Measurements from ENCODE around the gene CPNE6. TPM values are rescaled to one million over a fixed set of nuclear protein-coding genes. Genes with fewer than 3 reads are reported as not detected.
"Not testable (repeated sequence)": the region's sequence is repeated elsewhere in the genome, so short reads cannot be mapped to it uniquely, and the experiment has no call there.

The CPNE6 gene
- total RNA-seq, 1 donor from 2014 or later, result not detected

DNA sequence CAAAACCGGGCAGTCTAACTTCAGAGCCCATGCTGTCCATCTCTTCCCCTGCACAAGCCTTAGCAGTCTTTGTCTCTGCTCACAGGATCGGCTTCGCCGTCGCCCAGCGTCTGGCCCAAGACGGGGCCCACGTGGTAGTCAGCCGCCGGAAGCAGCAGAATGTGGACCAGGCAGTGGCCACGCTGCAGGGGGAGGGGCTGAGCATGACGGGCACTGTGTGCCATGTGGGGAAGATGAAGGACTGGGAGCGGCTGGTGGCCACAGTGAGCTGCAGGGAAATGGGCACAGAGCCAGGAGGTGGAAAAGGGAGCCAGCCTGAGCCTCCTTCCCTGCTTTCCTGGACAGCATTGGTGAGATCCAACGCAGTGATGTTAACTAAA is 33.7 kb upstream of the CPNE6 start:
- no peaks in the 10 kb centered on the region for H3K36me3 ChIP-seq (ENCODE audit: control insufficient read depth, insufficient read depth, low read length)
- TF ChIP-seq, protein P1, sequence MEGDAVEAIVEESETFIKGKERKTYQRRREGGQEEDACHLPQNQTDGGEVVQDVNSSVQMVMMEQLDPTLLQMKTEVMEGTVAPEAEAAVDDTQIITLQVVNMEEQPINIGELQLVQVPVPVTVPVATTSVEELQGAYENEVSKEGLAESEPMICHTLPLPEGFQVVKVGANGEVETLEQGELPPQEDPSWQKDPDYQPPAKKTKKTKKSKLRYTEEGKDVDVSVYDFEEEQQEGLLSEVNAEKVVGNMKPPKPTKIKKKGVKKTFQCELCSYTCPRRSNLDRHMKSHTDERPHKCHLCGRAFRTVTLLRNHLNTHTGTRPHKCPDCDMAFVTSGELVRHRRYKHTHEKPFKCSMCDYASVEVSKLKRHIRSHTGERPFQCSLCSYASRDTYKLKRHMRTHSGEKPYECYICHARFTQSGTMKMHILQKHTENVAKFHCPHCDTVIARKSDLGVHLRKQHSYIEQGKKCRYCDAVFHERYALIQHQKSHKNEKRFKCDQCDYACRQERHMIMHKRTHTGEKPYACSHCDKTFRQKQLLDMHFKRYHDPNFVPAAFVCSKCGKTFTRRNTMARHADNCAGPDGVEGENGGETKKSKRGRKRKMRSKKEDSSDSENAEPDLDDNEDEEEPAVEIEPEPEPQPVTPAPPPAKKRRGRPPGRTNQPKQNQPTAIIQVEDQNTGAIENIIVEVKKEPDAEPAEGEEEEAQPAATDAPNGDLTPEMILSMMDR (IDR thresholded peaks at IDR 0.05; ENCODE audit: insufficient read depth, low read length, poor library complexity, severe bottlenecking), result no peak
- peaks cover under 1% of the 10 kb centered on the region for H3K27me3 ChIP-seq (ENCODE audit: control insufficient read depth, insufficient read depth, low read length)
- DNase-seq (ENCODE audit: low read depth), result no peak
- H3K4me3 ChIP-seq (ENCODE audit: low read depth, low read length), result no peak overlapping the region

DNA sequence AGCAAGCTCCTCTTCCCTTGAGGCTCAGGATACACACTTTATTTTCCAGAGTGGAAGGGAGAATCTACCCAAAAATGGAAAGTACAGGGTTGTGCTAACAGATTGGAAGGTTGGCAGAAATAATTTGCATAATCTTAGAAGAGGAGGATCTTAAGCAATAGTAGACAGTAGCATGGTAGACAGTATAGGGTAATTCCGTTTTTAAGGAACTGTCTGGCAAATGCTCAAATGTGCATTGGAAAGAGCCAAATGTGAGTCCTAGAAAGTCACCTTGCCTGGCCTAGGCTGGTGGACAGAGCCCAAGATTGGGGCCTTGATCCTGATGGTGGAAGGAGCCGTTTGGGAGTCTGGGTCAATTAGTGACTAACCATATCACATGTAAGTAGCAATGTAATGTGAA is 32.7 kb upstream of the CPNE6 start:
- H3K27me3 ChIP-seq (ENCODE audit: control insufficient read depth, insufficient read depth, low read length), result peaks cover 2% of the 10 kb centered on the region
- TF ChIP-seq, protein P1 (IDR thresholded peaks at IDR 0.05; ENCODE audit: insufficient read depth, low read length, poor library complexity, severe bottlenecking), result no peak
- H3K36me3 ChIP-seq (ENCODE audit: control insufficient read depth, insufficient read depth, low read length), result no peaks in the 10 kb centered on the region
- H3K4me3 ChIP-seq (ENCODE audit: low read depth, low read length), result no peak overlapping the region
- no peak for DNase-seq (ENCODE audit: low read depth)

DNA sequence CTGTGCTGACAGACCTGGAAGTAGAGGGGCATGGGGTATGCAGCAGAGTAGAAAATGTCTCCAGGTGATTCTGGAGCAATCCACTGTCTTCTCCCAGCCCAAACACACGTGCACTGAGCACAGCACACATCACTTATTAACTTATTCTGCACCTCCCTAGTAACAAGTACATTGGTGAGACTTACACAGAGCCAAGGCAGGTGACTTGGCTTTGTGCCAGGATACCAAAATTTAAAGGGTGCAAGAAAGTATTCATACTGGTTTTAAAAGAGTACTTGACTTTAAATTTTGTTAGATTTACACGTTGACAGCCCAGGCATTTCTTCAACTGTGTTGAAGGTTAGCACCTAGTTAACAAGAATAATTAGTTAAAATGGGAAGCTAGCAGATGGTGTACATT is 30.7 kb upstream of the CPNE6 start:
- H3K27me3 ChIP-seq (ENCODE audit: control insufficient read depth, insufficient read depth, low read length), result peaks cover 2% of the 10 kb centered on the region
- H3K4me3 ChIP-seq (ENCODE audit: low read depth, low read length), result no peak overlapping the region
- TF ChIP-seq, protein P1 (IDR thresholded peaks at IDR 0.05; ENCODE audit: insufficient read depth, low read length, poor library complexity, severe bottlenecking), result no peak
- DNase-seq (ENCODE audit: low read depth), result no peak
- H3K36me3 ChIP-seq (ENCODE audit: control insufficient read depth, insufficient read depth, low read length), result no peaks in the 10 kb centered on the region

DNA sequence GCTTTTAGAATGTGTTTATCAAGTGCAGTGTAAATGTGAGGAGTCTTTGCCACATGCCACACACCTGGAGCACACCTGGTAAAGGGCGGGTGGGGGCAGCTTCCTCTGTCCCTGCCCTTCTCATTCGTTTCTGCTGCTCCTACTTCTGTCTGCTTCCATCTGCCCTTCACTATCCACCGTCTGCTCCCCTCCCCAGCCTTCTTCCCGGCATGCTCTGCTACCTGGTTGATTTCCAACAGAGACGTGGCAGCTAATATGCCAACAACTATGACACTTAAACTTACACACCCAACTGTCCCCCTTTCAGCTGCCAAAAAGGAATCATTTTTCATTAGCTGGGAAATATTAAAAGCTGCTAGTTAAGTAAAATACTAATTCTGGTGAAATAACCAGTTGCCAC is 28.6 kb upstream of the CPNE6 start:
- DNase-seq (ENCODE audit: low read depth), result no peak
- TF ChIP-seq, protein P1 (IDR thresholded peaks at IDR 0.05; ENCODE audit: insufficient read depth, low read length, poor library complexity, severe bottlenecking), result no peak
- H3K27me3 ChIP-seq (ENCODE audit: control insufficient read depth, insufficient read depth, low read length), result peaks cover 2% of the 10 kb centered on the region
- H3K36me3 ChIP-seq (ENCODE audit: control insufficient read depth, insufficient read depth, low read length), result no peaks in the 10 kb centered on the region
- no peak overlapping the region for H3K4me3 ChIP-seq (ENCODE audit: low read depth, low read length)

DNA sequence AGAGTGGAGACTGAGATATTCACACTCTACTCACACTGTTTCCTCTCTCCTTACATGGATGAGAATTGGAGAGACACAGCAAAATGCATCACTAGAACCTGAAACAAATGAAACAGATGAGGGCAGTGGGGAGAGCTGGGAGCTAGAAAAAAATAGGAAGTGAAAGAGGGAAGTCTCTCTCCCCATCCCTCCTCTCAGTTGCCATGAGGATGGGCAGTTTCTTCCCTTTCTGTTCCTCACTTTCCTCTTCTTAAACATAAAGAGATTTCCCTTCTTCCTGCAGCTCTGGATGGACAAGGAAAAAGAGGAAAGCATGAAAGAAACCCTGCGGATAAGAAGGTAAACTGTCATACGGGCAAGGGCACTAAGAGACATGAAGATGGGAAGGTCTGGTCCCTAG is 22.4 kb upstream of the CPNE6 start:
- H3K4me3 ChIP-seq (ENCODE audit: low read depth, low read length); DNase-seq (ENCODE audit: low read depth); H3K36me3 ChIP-seq (ENCODE audit: control insufficient read depth, insufficient read depth, low read length): not testable (repeated sequence)
- peaks cover 17% of the 10 kb centered on the region for H3K27me3 ChIP-seq (ENCODE audit: control insufficient read depth, insufficient read depth, low read length)

DNA sequence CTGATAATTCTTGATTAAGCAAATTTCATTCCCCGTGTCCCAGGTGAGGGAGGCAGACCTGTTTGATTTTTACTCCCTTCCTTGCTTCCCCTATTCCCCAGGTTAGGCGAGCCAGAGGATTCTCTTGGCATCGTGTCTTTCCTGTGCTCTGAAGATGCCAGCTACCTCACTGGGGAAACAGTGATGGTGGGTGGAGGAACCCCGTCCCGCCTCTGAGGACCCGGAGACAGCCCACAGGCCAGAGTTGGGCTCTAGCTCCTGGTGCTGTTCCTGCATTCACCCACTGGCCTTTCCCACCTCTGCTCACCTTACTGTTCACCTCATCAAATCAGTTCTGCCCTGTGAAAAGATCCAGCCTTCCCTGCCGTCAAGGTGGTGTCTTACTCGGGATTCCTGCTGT is 20.6 kb upstream of the CPNE6 start:
- not testable (repeated sequence) for H3K4me3 ChIP-seq (ENCODE audit: low read depth, low read length); DNase-seq (ENCODE audit: low read depth); H3K36me3 ChIP-seq (ENCODE audit: control insufficient read depth, insufficient read depth, low read length)
- H3K27me3 ChIP-seq (ENCODE audit: control insufficient read depth, insufficient read depth, low read length), result peaks cover 22% of the 10 kb centered on the region

DNA sequence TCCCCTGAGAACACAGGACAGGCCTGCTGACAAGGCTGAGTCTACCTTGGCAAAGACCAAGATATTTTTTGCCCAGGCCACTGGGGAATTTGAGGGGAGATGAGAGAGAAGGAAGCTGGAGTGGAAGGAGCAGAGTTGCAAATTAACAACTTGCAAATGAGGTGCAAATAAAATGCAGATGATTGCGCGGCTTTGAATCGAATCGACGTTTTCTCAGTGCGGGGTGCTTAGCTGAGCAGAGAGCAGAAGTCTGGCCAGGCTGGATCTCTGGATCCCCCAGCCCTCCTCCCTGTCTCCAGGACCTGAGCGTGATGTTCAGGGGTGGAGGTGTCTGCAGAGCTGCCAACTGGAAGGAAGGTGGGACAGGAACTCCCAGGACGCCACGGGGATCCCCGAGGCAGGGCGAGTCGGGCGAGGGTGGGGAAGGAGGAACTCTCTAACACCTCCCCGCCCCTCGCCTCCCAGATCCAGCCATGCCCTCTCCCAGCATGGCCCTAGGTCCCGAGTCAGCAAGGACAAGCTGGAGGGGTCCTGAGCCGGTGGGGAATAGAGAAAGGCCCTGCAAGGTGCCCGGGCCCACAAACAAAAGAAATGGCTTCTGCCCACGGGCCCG is 20.1 kb upstream of the CPNE6 start:
- TF ChIP-seq, protein P1 (IDR thresholded peaks at IDR 0.05; ENCODE audit: insufficient read depth, low read length, poor library complexity, severe bottlenecking), result no peak
- Histone ChIP-seq H3K27me3 (ENCODE audit: control insufficient read depth, insufficient read depth, low read length) (peaks cover 24% of the 10 kb centered on the region), H3K36me3 (ENCODE audit: control insufficient read depth, insufficient read depth, low read length) (no peaks in the 10 kb centered on the region), H3K4me3 (ENCODE audit: low read depth, low read length) (peak overlapping the region; percentile 43)
- DNase-seq (ENCODE audit: low read depth), result no peak

All from kidney epithelial cell (primary cell).